ENCODE results near the gene GNAZ. TPM values are rescaled to one million over a fixed set of nuclear protein-coding genes. Genes with fewer than 3 reads are reported as not detected.

The GNAZ gene
- total and polyA plus RNA-seq, 2 donors (not counting 1 experiment from before 2014, with no cell fraction given): 2.8 to 9.1 TPM

DNA sequence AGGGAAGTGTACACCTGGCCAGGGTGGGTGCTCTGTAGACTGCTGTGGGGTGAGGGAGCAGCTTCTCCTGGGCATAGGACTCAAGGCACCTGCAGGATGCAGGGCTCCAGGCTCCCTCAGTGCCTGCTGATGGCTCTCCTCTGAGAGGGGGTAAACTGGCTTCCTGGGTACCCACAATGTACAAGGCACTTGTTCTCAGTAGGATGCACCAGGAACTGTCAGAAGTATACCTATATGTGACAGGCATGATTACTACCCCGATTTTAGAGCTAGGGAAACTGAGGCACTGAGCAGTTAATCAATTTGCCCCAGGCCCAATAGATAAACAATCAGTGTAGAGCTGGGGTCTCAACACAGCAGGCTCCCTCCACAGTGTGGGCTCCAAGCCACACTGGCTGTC, 31.4 kb upstream of the GNAZ start:
- peaks cover 42 to 49% of the 10 kb centered on the region in 2 donors for H3K4me1 ChIP-seq (ENCODE audit: control insufficient read depth in 2 of 2, insufficient read depth in 2 of 2, low read length in 2 of 2)
- no peak overlapping the region for H2AFZ ChIP-seq (ENCODE audit: insufficient read depth, low read depth, low read length, poor library complexity, severe bottlenecking)
- intact Hi-C loops (cut with micrococcal nuclease): no loop called here
- Mint-ChIP-seq H3K27ac (no peak overlapping the region), H3K4me1 (peaks cover 42% of the 10 kb centered on the region), H3K4me3 (no peak overlapping the region), H3K27me3 (no peaks in the 10 kb centered on the region), H3K9me3 (ENCODE audit: insufficient read depth) (no peaks in the 10 kb centered on the region)
- no peaks in the 10 kb centered on the region for H3K36me3 ChIP-seq (replicated peaks in 1 of 2; ENCODE audit: control extremely low read depth in 1 of 2, control insufficient read depth in 1 of 2, extremely low read depth in 1 of 2, insufficient read depth in 2 of 2, low read length in 1 of 2)
- H3K27ac ChIP-seq (ENCODE audit: low read length in 2 of 2): no peak overlapping the region
- no peak for ATAC-seq (ENCODE audit: low read depth)
- no peak for DNase-seq
- peaks cover 0 to 7% (median 0%) of the 10 kb centered on the region in 3 donors for H3K9me3 ChIP-seq (ENCODE audit: control extremely low read depth in 1 of 3, control insufficient read depth in 2 of 3, insufficient read depth in 1 of 3, low read length in 2 of 3)
- no peaks in the 10 kb centered on the region for H3K27me3 ChIP-seq (replicated peaks in 1 of 4; ENCODE audit: control extremely low read depth in 1 of 4, control insufficient read depth in 3 of 4, insufficient read depth in 4 of 4, low read length in 3 of 4)
- no peak overlapping the region for H3K9ac ChIP-seq (ENCODE audit: low read length)
- H3K79me2 ChIP-seq (ENCODE audit: control insufficient read depth, insufficient read depth, low read length): no peaks in the 10 kb centered on the region
- H3K4me2 ChIP-seq (replicated peaks; ENCODE audit: low read depth, low read length, poor library complexity, severe bottlenecking): no peak overlapping the region
- no peak for TF ChIP-seq EZH2 (IDR thresholded peaks at IDR 0.05; ENCODE audit: borderline replicate concordance, insufficient read depth, low read depth, low read length, poor library complexity, severe bottlenecking)
- TF ChIP-seq, protein P1, sequence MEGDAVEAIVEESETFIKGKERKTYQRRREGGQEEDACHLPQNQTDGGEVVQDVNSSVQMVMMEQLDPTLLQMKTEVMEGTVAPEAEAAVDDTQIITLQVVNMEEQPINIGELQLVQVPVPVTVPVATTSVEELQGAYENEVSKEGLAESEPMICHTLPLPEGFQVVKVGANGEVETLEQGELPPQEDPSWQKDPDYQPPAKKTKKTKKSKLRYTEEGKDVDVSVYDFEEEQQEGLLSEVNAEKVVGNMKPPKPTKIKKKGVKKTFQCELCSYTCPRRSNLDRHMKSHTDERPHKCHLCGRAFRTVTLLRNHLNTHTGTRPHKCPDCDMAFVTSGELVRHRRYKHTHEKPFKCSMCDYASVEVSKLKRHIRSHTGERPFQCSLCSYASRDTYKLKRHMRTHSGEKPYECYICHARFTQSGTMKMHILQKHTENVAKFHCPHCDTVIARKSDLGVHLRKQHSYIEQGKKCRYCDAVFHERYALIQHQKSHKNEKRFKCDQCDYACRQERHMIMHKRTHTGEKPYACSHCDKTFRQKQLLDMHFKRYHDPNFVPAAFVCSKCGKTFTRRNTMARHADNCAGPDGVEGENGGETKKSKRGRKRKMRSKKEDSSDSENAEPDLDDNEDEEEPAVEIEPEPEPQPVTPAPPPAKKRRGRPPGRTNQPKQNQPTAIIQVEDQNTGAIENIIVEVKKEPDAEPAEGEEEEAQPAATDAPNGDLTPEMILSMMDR (IDR thresholded peaks at IDR 0.05): no peak
- H3K4me3 ChIP-seq (ENCODE audit: control extremely low read depth in 1 of 5, extremely low read depth in 1 of 5, insufficient read depth in 1 of 5, low read depth in 2 of 5, low read length in 4 of 5): no peak overlapping the region
- WGBS (ENCODE audit: insufficient coverage): 86% methylated on average over 1 of the region's 1 CpG
- no peaks in the 10 kb centered on the region for H4K20me1 ChIP-seq (ENCODE audit: control insufficient read depth, insufficient read depth, low read length, poor library complexity, severe bottlenecking)
- POLR2A ChIA-PET: no interaction called here
- CTCF ChIA-PET: no interaction called here

DNA sequence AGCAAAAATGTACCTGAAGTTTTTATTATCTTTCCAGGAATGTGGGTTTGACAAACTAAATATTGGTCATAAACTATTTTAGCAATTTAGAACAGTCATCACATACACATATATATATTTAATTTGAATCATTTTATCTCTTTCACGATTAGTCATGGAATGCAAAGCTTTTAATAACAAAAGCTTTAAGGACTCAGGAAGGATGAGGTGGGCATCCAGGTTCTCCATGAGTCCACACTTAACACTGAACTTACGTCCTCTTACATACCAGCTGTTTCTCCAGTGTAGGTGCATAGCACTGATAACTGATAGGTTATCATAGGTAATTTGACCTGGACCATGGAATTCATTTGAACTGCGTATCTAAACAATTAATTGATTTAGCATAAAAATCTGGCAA, 28.1 kb upstream of the GNAZ start:
- ChIA-PET CTCF (interaction anchor here (0.7 kb wide), 1 partner anchor 1130 kb away, joined by 4 read pairs; no protein-coding TSS in a partner anchor), POLR2A (interaction anchor here (0.6 kb wide), 1 partner anchor 1164 kb away, joined by 5 read pairs; no protein-coding TSS in a partner anchor)
- intact Hi-C loops (cut with micrococcal nuclease): no loop called here
- Mint-ChIP-seq H3K4me3 (no peak overlapping the region), H3K27ac (no peak overlapping the region), H3K27me3 (no peaks in the 10 kb centered on the region), H3K9me3 (ENCODE audit: insufficient read depth) (no peaks in the 10 kb centered on the region), H3K4me1 (peaks cover 14% of the 10 kb centered on the region)
- Histone ChIP-seq H3K9me3 (ENCODE audit: control extremely low read depth in 1 of 3, control insufficient read depth in 2 of 3, insufficient read depth in 1 of 3, low read length in 2 of 3) (peaks cover 2 to 14% (median 10%) of the 10 kb centered on the region in 3 donors), H3K4me2 (replicated peaks; ENCODE audit: low read depth, low read length, poor library complexity, severe bottlenecking) (no peak overlapping the region), H3K27ac (ENCODE audit: low read length in 2 of 2) (no peak overlapping the region), H2AFZ (ENCODE audit: insufficient read depth, low read depth, low read length, poor library complexity, severe bottlenecking) (no peak overlapping the region), H3K4me3 (ENCODE audit: control extremely low read depth in 1 of 5, extremely low read depth in 1 of 5, insufficient read depth in 1 of 5, low read depth in 2 of 5, low read length in 4 of 5) (no peak overlapping the region), H3K27me3 (replicated peaks in 1 of 4; ENCODE audit: control extremely low read depth in 1 of 4, control insufficient read depth in 3 of 4, insufficient read depth in 4 of 4, low read length in 3 of 4) (no peaks in the 10 kb centered on the region), H3K9ac (ENCODE audit: low read length) (no peak overlapping the region), H3K36me3 (replicated peaks in 1 of 2; ENCODE audit: control extremely low read depth in 1 of 2, control insufficient read depth in 1 of 2, extremely low read depth in 1 of 2, insufficient read depth in 2 of 2, low read length in 1 of 2) (no peaks in the 10 kb centered on the region), H3K4me1 (ENCODE audit: control insufficient read depth in 2 of 2, insufficient read depth in 2 of 2, low read length in 2 of 2) (peaks cover 14 to 17% of the 10 kb centered on the region in 2 donors), H3K79me2 (ENCODE audit: control insufficient read depth, insufficient read depth, low read length) (no peaks in the 10 kb centered on the region), H4K20me1 (ENCODE audit: control insufficient read depth, insufficient read depth, low read length, poor library complexity, severe bottlenecking) (no peaks in the 10 kb centered on the region)
- no peak for ATAC-seq (ENCODE audit: low read depth)
- no peak for DNase-seq
- no CpG with 5 or more reads among the region's 3 CpGs for WGBS (ENCODE audit: insufficient coverage)
- TF ChIP-seq, protein P1 (IDR thresholded peaks at IDR 0.05): no peak
- no peak for TF ChIP-seq EZH2 (IDR thresholded peaks at IDR 0.05; ENCODE audit: borderline replicate concordance, insufficient read depth, low read depth, low read length, poor library complexity, severe bottlenecking)

Data from B cell (primary cell).